Endothelial cell of umbilical vein (primary cell): ENCODE measurements around the gene AUTS2. TPM values are rescaled to one million over a fixed set of nuclear protein-coding genes. Genes with fewer than 3 reads are reported as not detected.

Experiments used
- BruUV-seq: library from RNA; stranded (reverse); fragments of 400-500 nt; replicated peaks from 2 replicates; lab custom pipeline; 2021; lab: Mats Ljungman, UMichigan
- CTCF ChIA-PET: fragments of 300-600, 350-600 bp; sonication (Branson Sonifier 250); formaldehyde crosslinking; loops from one replicate; lab custom pipeline; 2021; ENCODE audit warnings: antibody characterized with exemption, inconsistent platforms; lab: Charles Lee
- POLR2A ChIA-PET: fragments of 300-600, 350-600 bp; sonication (Branson Sonifier 250); formaldehyde crosslinking; loops from one replicate; lab custom pipeline; 2021; ENCODE audit warnings: antibody characterized with exemption, inconsistent platforms; lab: Charles Lee
- DNase-seq: peaks from one replicate; pipeline ENCODE4 v3.0.0-alpha.2; 2011; ENCODE audit warnings: low read depth, low spot score
- FAIRE-seq: peaks from 2 replicates; lab custom pipeline; 2011; peaks lifted over from hg19 to GRCh38; lab: Jason Lieb, UNC
- H2AFZ ChIP-seq: 2 replicates; pipeline ENCODE4 v1.6.0; 2012; ENCODE audit warnings: low read depth, low read length, control low read depth, inconsistent platforms
- H3K27ac ChIP-seq: 2 replicates; pipeline ENCODE4 v1.5.1; 2011; ENCODE audit warnings: low read depth, mild to moderate bottlenecking, control low read depth, low read length, moderate library complexity; ENCODE audit not compliant: insufficient read depth
- H3K27me3 ChIP-seq, 2 experiments: 2 replicates each; pipeline versions ENCODE4 v1.6.0 to v1.6.1; 2011; ENCODE audit warnings: low read length in 2 of 2, mixed read lengths in 1 of 2; ENCODE audit not compliant: control insufficient read depth in 2 of 2, insufficient read depth in 2 of 2
- H3K36me3 ChIP-seq, 2 experiments: 2 replicates in 1 of 2; 3 replicates in 1 of 2; pipeline ENCODE4 v1.5.1; 2011; ENCODE audit warnings: low read length in 2 of 2, mild to moderate bottlenecking in 1 of 2, moderate library complexity in 1 of 2; ENCODE audit not compliant: control insufficient read depth in 2 of 2, insufficient read depth in 2 of 2; ENCODE audit errors: extremely low read depth in 1 of 2
- H3K4me1 ChIP-seq: 3 replicates; pipeline ENCODE4 v1.5.1; 2011; ENCODE audit warnings: mild to moderate bottlenecking, low read length; ENCODE audit not compliant: control insufficient read depth, insufficient read depth; ENCODE audit errors: extremely low read depth
- H3K4me2 ChIP-seq: 2 replicates; pipeline ENCODE4 v1.6.1; 2011; ENCODE audit warnings: low read length, control low read depth, mixed read lengths; ENCODE audit not compliant: insufficient read depth
- H3K4me3 ChIP-seq, 3 experiments: fragments of 200-600 bp in 1 of 3; sonication (generic), shearing (Covaris generic) in 1 of 3; replicated peaks in 1 of 3; 2 replicates each; pipeline ENCODE4 v1.5.1; 2011 to 2016; ENCODE audit warnings: control low read depth in 3 of 3, low read length in 3 of 3, mild to moderate bottlenecking in 2 of 3, inconsistent platforms in 1 of 3, low read depth in 1 of 3, moderate library complexity in 1 of 3; ENCODE audit not compliant: insufficient read depth in 1 of 3
- H3K79me2 ChIP-seq: 2 replicates; pipeline ENCODE4 v1.6.0; 2012; ENCODE audit warnings: low read length, inconsistent platforms; ENCODE audit not compliant: control insufficient read depth, insufficient read depth
- H3K9ac ChIP-seq: replicated peaks from 2 replicates; pipeline ENCODE3; 2011; ENCODE audit warnings: low read length, control low read depth; ENCODE audit not compliant: insufficient read depth; ENCODE audit errors: extremely low read depth
- H3K9me1 ChIP-seq: replicated peaks from 3 replicates; pipeline ENCODE4 v1.6.0; 2011; ENCODE audit warnings: mild to moderate bottlenecking, low read length; ENCODE audit not compliant: control insufficient read depth, insufficient read depth; ENCODE audit errors: extremely low read depth
- H3K9me3 ChIP-seq: replicated peaks from 2 replicates; pipeline ENCODE4 v1.5.1; 2012; ENCODE audit warnings: low read length, inconsistent platforms; ENCODE audit not compliant: control insufficient read depth, insufficient read depth
- H4K20me1 ChIP-seq: replicated peaks from 2 replicates; pipeline ENCODE3; 2011; ENCODE audit warnings: mild to moderate bottlenecking, low read length; ENCODE audit not compliant: control insufficient read depth, insufficient read depth; ENCODE audit errors: extremely low read depth
- EZH2 ChIP-seq: IDR thresholded peaks from 2 replicates; pipeline ENCODE4 v1.6.1; 2012; ENCODE audit warnings: borderline replicate concordance, low read depth, mild to moderate bottlenecking, moderate library complexity, low read length, inconsistent platforms; ENCODE audit not compliant: severe bottlenecking
- FOS ChIP-seq: IDR thresholded peaks from 2 replicates; pipeline ENCODE4 v1.6.1; 2011; ENCODE audit warnings: mild to moderate bottlenecking, low read length, moderate library complexity, borderline replicate concordance; ENCODE audit not compliant: insufficient read depth
- JUN ChIP-seq: IDR thresholded peaks from 2 replicates; pipeline ENCODE4 v1.6.1; 2011; ENCODE audit warnings: borderline replicate concordance, low read depth; ENCODE audit not compliant: insufficient read length, insufficient read depth
- MYC ChIP-seq: IDR thresholded peaks from one replicate; pipeline ENCODE4 v1.6.1; 2011; ENCODE audit warnings: mild to moderate bottlenecking, low read depth, low read length
- POLR2A ChIP-seq: IDR thresholded peaks from 2 replicates; pipeline ENCODE4 v1.6.1; 2012; ENCODE audit warnings: low read depth, mild to moderate bottlenecking, control low read depth, low read length
- dilution Hi-C: fragments of 300-500 bp; cut with MboI; formaldehyde crosslinking; loops from one replicate; pipeline ENCODE4 v1.15.0; 2019; ENCODE audit warnings: low sequenced_read_pairs; ENCODE audit not compliant: extremely low pct_ligation_motif_present
- intact Hi-C: fragments of 100-400 bp; cut with micrococcal nuclease; formaldehyde crosslinking; loops from one replicate; pipeline ENCODE4 v1.10.0; 2022
- polyA plus RNA-seq, 4 experiments: library from polyadenylated mRNA; depleted of rRNA in 3 of 4; stranded (reverse) in 3 of 4; unstranded in 1 of 4; fragments of >200 nt; gene quantifications; 2 replicates each; pipeline versions ENCODE4 v1.2.1 to v1.2.3, GENCODE V29; 2011 to 2012; ENCODE audit warnings: missing spikeins in 1 of 4
- total RNA-seq: library from RNA; stranded (reverse); gene quantifications from 2 replicates; pipeline ENCODE4 v1.2.3, GENCODE V29; 2021
- TF ChIP-seq, protein P1 (sequence below), 2 donors: IDR thresholded peaks; 1 replicate in 1 of 2; 2 replicates in 1 of 2; pipeline ENCODE4 v1.5.1; 2011; ENCODE audit warnings: low read length in 2 of 2, mild to moderate bottlenecking in 2 of 2, moderate library complexity in 2 of 2, control low read depth in 1 of 2, inconsistent platforms in 1 of 2, low read depth in 1 of 2; ENCODE audit not compliant: insufficient read depth in 1 of 2; ENCODE audit errors: extremely low read depth in 1 of 2
- TF ChIP-seq, protein P2 (sequence below): IDR thresholded peaks from 2 replicates; pipeline ENCODE4 v1.6.1; 2011; ENCODE audit not compliant: insufficient read depth, insufficient read length

AUTS2 gene
- total and polyA plus RNA-seq, 2 donors (not counting 3 experiments of a cell fraction or from before 2014, with no cell fraction given): 0.59 to 8.0 TPM

DNA sequence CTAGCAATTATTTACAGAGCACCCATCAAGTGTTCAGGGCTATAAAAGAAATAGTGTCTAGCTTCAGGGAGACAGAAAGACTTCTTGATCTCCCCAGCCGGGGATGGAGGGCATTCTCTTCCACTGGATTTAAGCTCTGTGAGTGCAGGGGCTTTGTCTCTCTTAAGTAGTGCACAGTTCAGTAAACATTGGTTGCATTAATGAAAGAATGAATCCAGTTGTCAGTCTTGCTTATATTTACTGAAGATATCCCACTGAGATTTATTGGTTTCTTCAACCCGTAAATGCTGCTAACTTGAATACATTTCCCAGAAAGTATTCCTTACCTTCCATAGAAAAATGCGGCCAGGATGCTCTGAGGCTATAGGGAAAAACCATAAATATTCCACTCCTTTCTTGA is 41.9 kb downstream of the AUTS2 start:
- TF ChIP-seq JUN: no peak
- TF ChIP-seq, protein P1, sequence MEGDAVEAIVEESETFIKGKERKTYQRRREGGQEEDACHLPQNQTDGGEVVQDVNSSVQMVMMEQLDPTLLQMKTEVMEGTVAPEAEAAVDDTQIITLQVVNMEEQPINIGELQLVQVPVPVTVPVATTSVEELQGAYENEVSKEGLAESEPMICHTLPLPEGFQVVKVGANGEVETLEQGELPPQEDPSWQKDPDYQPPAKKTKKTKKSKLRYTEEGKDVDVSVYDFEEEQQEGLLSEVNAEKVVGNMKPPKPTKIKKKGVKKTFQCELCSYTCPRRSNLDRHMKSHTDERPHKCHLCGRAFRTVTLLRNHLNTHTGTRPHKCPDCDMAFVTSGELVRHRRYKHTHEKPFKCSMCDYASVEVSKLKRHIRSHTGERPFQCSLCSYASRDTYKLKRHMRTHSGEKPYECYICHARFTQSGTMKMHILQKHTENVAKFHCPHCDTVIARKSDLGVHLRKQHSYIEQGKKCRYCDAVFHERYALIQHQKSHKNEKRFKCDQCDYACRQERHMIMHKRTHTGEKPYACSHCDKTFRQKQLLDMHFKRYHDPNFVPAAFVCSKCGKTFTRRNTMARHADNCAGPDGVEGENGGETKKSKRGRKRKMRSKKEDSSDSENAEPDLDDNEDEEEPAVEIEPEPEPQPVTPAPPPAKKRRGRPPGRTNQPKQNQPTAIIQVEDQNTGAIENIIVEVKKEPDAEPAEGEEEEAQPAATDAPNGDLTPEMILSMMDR (IDR thresholded peaks at IDR 0.05; ENCODE audit: extremely low read depth in 1 of 2, insufficient read depth in 1 of 2, low read depth in 1 of 2, low read length in 2 of 2): no peak
- no peak for TF ChIP-seq POLR2A
- TF ChIP-seq, protein P2, sequence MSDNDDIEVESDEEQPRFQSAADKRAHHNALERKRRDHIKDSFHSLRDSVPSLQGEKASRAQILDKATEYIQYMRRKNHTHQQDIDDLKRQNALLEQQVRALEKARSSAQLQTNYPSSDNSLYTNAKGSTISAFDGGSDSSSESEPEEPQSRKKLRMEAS: no peak
- no peak for TF ChIP-seq EZH2
- TF ChIP-seq MYC: no peak
- no peak for TF ChIP-seq FOS
- H3K9me1 ChIP-seq: no peaks in the 10 kb centered on the region
- POLR2A ChIA-PET: no interaction called here
- no peak overlapping the region for H3K4me3 ChIP-seq
- H3K27ac ChIP-seq: no peak overlapping the region
- intact Hi-C loops: no loop called here
- H4K20me1 ChIP-seq: no peaks in the 10 kb centered on the region
- H3K79me2 ChIP-seq: no peaks in the 10 kb centered on the region
- H3K4me2 ChIP-seq: no peak overlapping the region
- CTCF ChIA-PET: no interaction called here
- DNase-seq: no peak
- no peaks in the 10 kb centered on the region for H3K9me3 ChIP-seq
- no peaks in the 10 kb centered on the region for H3K4me1 ChIP-seq
- H3K27me3 ChIP-seq: no peaks in the 10 kb centered on the region
- no peaks in the 10 kb centered on the region for H3K36me3 ChIP-seq
- no peak overlapping the region for H3K9ac ChIP-seq
- FAIRE-seq: no peak
- no peak overlapping the region for H2AFZ ChIP-seq
- BruUV-seq: no TSS peak
- dilution Hi-C loops: no loop called here
